ENCODE results near the gene OBP2A.

GRCh38 chr9:135579356-135579755 is 33.4 kb downstream of the OBP2A start:
- TF ChIP-seq EP300 (IDR thresholded peaks at IDR 0.05; ENCODE audit: borderline replicate concordance in 1 of 2, low read depth in 2 of 2, low read length in 2 of 2) (no peak), ATF3 (IDR thresholded peaks at IDR 0.05; ENCODE audit: insufficient read depth, low read depth, low read length) (no peak), EZH2 (IDR thresholded peaks at IDR 0.05; ENCODE audit: low read depth, low read length, severe bottlenecking) (no peak), CBX8 (IDR thresholded peaks at IDR 0.05; ENCODE audit: borderline replicate concordance, low read depth, low read length) (no peak), YY1 (IDR thresholded peaks at IDR 0.05; ENCODE audit: low read depth, low read length) (no peak), ASH2L (IDR thresholded peaks at IDR 0.05; ENCODE audit: low read length) (no peak), GABPA (IDR thresholded peaks at IDR 0.05; ENCODE audit: borderline replicate concordance, insufficient read depth, low read length) (no peak), SUZ12 (IDR thresholded peaks at IDR 0.05; ENCODE audit: low read length) (no peak), JUN (IDR thresholded peaks at IDR 0.05; ENCODE audit: low read depth, low read length) (no peak), KDM4A (IDR thresholded peaks at IDR 0.05; ENCODE audit: low read depth, low read length, severe bottlenecking) (no peak), TBP (IDR thresholded peaks at IDR 0.05; ENCODE audit: low read depth, low read length) (no peak), MAFK (IDR thresholded peaks at IDR 0.05; ENCODE audit: low read depth, low read length) (no peak)
- TF ChIP-seq, protein P1, sequence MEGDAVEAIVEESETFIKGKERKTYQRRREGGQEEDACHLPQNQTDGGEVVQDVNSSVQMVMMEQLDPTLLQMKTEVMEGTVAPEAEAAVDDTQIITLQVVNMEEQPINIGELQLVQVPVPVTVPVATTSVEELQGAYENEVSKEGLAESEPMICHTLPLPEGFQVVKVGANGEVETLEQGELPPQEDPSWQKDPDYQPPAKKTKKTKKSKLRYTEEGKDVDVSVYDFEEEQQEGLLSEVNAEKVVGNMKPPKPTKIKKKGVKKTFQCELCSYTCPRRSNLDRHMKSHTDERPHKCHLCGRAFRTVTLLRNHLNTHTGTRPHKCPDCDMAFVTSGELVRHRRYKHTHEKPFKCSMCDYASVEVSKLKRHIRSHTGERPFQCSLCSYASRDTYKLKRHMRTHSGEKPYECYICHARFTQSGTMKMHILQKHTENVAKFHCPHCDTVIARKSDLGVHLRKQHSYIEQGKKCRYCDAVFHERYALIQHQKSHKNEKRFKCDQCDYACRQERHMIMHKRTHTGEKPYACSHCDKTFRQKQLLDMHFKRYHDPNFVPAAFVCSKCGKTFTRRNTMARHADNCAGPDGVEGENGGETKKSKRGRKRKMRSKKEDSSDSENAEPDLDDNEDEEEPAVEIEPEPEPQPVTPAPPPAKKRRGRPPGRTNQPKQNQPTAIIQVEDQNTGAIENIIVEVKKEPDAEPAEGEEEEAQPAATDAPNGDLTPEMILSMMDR (IDR thresholded peaks at IDR 0.05; ENCODE audit: control extremely low read depth in 1 of 3, insufficient read depth in 1 of 3, low read depth in 1 of 3, low read length in 3 of 3): no peak

Data from H1 (cell line).